Measurements from ENCODE around the gene MEGF6. TPM values are rescaled to one million over a fixed set of nuclear protein-coding genes. Genes with fewer than 3 reads are reported as not detected.

MEGF6 gene
- total RNA-seq, 1 experiment from 2014 or later: 65.3 TPM

GRCh38 chr1:3590951-3591865, 20.1 kb downstream of the MEGF6 start:
- Histone ChIP-seq H3K4me2 (no peak overlapping the region), H3K36me3 (ENCODE audit: low read depth) (no peaks in the 10 kb centered on the region), H3K4me3 (no peak overlapping the region), H2AFZ (no peak overlapping the region), H3K9me2 (ENCODE audit: insufficient read depth) (no peaks in the 10 kb centered on the region), H3K27ac (no peak overlapping the region), H3K79me2 (ENCODE audit: low read depth) (no peaks in the 10 kb centered on the region), H4K20me1 (ENCODE audit: insufficient read depth) (no peaks in the 10 kb centered on the region), H3K4me1 (replicated peaks; ENCODE audit: insufficient read depth) (no peaks in the 10 kb centered on the region), H3F3A (ENCODE audit: insufficient read depth, low read depth) (peaks cover 9% of the 10 kb centered on the region; the same call in 1 of the 2 replicates), H3K27me3 (ENCODE audit: insufficient read depth, low read depth) (no peaks in the 10 kb centered on the region), H3K9me3 (ENCODE audit: insufficient read depth, low read depth) (no peaks in the 10 kb centered on the region)
- CTCF ChIA-PET: interaction anchor here (0.6 kb wide), 1 partner anchor 77 kb away, joined by 3 read pairs; no protein-coding TSS in a partner anchor
- intact Hi-C loops (cut with micrococcal nuclease; ENCODE audit: unreplicated experiment): no loop called here
- TF ChIP-seq EZH2 (IDR thresholded peaks at IDR 0.05; ENCODE audit: low read depth) (no peak), CTCF (conservative IDR thresholded peaks at IDR 0.05) (no peak; the same call in 1 of the 2 replicates)
- POLR2A ChIA-PET (ENCODE audit: unreplicated experiment): no interaction called here
- no peak for DNase-seq
- no TSS peak for BruUV-seq (replicated peaks)

GRCh38 chr1:3590139-3590763, 21.1 kb downstream of the MEGF6 start:
- Histone ChIP-seq H3K4me1 (replicated peaks; ENCODE audit: insufficient read depth) (no peaks in the 10 kb centered on the region), H3K36me3 (ENCODE audit: low read depth) (no peaks in the 10 kb centered on the region), H3K9me3 (ENCODE audit: insufficient read depth, low read depth) (no peaks in the 10 kb centered on the region), H3K4me3 (no peak overlapping the region), H3F3A (ENCODE audit: insufficient read depth, low read depth) (peaks cover 12% of the 10 kb centered on the region; the same call in 1 of the 2 replicates), H4K20me1 (ENCODE audit: insufficient read depth) (no peaks in the 10 kb centered on the region), H2AFZ (no peak overlapping the region), H3K27me3 (ENCODE audit: insufficient read depth, low read depth) (no peaks in the 10 kb centered on the region), H3K4me2 (no peak overlapping the region), H3K9me2 (ENCODE audit: insufficient read depth) (no peaks in the 10 kb centered on the region), H3K79me2 (ENCODE audit: low read depth) (no peaks in the 10 kb centered on the region), H3K27ac (no peak overlapping the region)
- ChIA-PET POLR2A (ENCODE audit: unreplicated experiment) (no interaction called here), CTCF (no interaction called here)
- no peak for DNase-seq
- intact Hi-C loops (cut with micrococcal nuclease; ENCODE audit: unreplicated experiment): no loop called here
- BruUV-seq (replicated peaks): no TSS peak
- TF ChIP-seq CTCF (conservative IDR thresholded peaks at IDR 0.05) (no peak), EZH2 (IDR thresholded peaks at IDR 0.05; ENCODE audit: low read depth) (no peak)

- ChIA-PET POLR2A (ENCODE audit: unreplicated experiment) (no interaction called here), CTCF (interaction anchor here (0.6 to 1.1 kb wide), 3 partner anchors 31 to 98 kb away, joined by 3 to 5 read pairs (median 5); no protein-coding TSS in a partner anchor)
- no peaks in the 10 kb centered on the region for H3K9me2 ChIP-seq (ENCODE audit: insufficient read depth)
- no peak overlapping the region for H3K4me3 ChIP-seq
- no peaks in the 10 kb centered on the region for H3K27me3 ChIP-seq (ENCODE audit: insufficient read depth, low read depth)
- BruUV-seq (replicated peaks): no TSS peak
- no peaks in the 10 kb centered on the region for H3K4me1 ChIP-seq (replicated peaks; ENCODE audit: insufficient read depth)
- no peaks in the 10 kb centered on the region for H3K79me2 ChIP-seq (ENCODE audit: low read depth)
- no peak overlapping the region for H3K4me2 ChIP-seq
- no peaks in the 10 kb centered on the region for H3K9me3 ChIP-seq (ENCODE audit: insufficient read depth, low read depth)
- intact Hi-C loops (cut with micrococcal nuclease; ENCODE audit: unreplicated experiment): no loop called here
- H3F3A ChIP-seq (ENCODE audit: insufficient read depth, low read depth): peaks cover 12% of the 10 kb centered on the region; the same call in 1 of the 2 replicates
- no peak overlapping the region for H3K27ac ChIP-seq
- TF ChIP-seq CTCF (conservative IDR thresholded peaks at IDR 0.05) (no peak), EZH2 (IDR thresholded peaks at IDR 0.05; ENCODE audit: low read depth) (no peak)
- H2AFZ ChIP-seq: no peak overlapping the region
- no peak for DNase-seq
- H4K20me1 ChIP-seq (ENCODE audit: insufficient read depth): no peaks in the 10 kb centered on the region
- H3K36me3 ChIP-seq (ENCODE audit: low read depth): no peaks in the 10 kb centered on the region
These were observed 22.9 kb downstream of the MEGF6 start for GRCh38 chr1:3588395-3588794.

Measured in PC-9 (cell line).